Testis (tissue), 3 donors: Measurements from ENCODE around the gene VASH1. TPM values are rescaled to one million over a fixed set of nuclear protein-coding genes. Genes with fewer than 3 reads are reported as not detected.

Source experiments
- DNase-seq: peaks from one replicate; pipeline ENCODE4 v3.0.0-alpha.2; 2019
- H3K27ac ChIP-seq, 2 donors: fragments of 200-600 bp; sonication (generic); one replicate each; pipeline ENCODE4 v1.5.1; 2019
- H3K27me3 ChIP-seq: fragments of 200-600 bp; sonication (generic); one replicate; pipeline ENCODE4 v1.5.1; 2019
- H3K36me3 ChIP-seq: fragments of 200-600 bp; sonication (generic); one replicate; pipeline ENCODE4 v1.5.1; 2017; ENCODE audit warnings: low read depth; ENCODE audit errors: missing control alignments
- H3K4me1 ChIP-seq: fragments of 200-600 bp; sonication (generic); one replicate; pipeline ENCODE4 v1.5.1; 2019
- H3K4me3 ChIP-seq, 2 donors: fragments of 200-600 bp; sonication (generic); one replicate each; pipeline ENCODE4 v1.5.1; 2017 to 2019
- H3K9me3 ChIP-seq: fragments of 200-600 bp; sonication (generic); one replicate; pipeline ENCODE4 v1.5.1; 2017
- CTCF ChIP-seq, 3 experiments: fragments of 450-650 bp in 2 of 3; fragments of 200-600 bp in 1 of 3; sonication (generic) in 1 of 3; IDR thresholded peaks; one replicate each; pipeline ENCODE4 v1.5.1; 2016 to 2019; ENCODE audit warnings: antibody characterized with exemption in 3 of 3, mild to moderate bottlenecking in 2 of 3, moderate library complexity in 1 of 3
- POLR2A ChIP-seq: fragments of 450-650 bp; IDR thresholded peaks from one replicate; pipeline ENCODE4 v1.6.1; 2017; ENCODE audit warnings: antibody characterized with exemption, mild to moderate bottlenecking, moderate library complexity
- WGBS, 2 donors: methylation state at CpG; one replicate each; pipeline ENCODE4 v1.1.5; 2018; 5-methylcytosine and 5-hydroxymethylcytosine counted together
- intact Hi-C: fragments of 100-400 bp; cut with DNase I; formaldehyde crosslinking; loops from one replicate; pipeline ENCODE4 v1.15.1; 2023; ENCODE audit warnings: low total_unique reads
- polyA plus RNA-seq: library from polyadenylated mRNA; stranded (reverse); fragments of 350-450 nt; fragmentation: Illumina TruSeq; extraction: RNeasy Lipid Tissue Mini Kit (QIAGEN cat#74804); gene quantifications from one replicate; pipeline ENCODE4 v1.2.3, GENCODE V29; 2014; ENCODE audit warnings: low read depth, low replicate concordance; ENCODE audit not compliant: insufficient read depth
- total RNA-seq, 2 donors: library from RNA; depleted of rRNA; stranded (reverse); fragments of >200 nt; gene quantifications; one replicate each; pipeline ENCODE4 v1.2.3, GENCODE V29; 2016

The VASH1 gene
- total and polyA plus RNA-seq, 3 donors from 2014 or later: 26.6 to 32.0 (median 31.7) TPM

DNA sequence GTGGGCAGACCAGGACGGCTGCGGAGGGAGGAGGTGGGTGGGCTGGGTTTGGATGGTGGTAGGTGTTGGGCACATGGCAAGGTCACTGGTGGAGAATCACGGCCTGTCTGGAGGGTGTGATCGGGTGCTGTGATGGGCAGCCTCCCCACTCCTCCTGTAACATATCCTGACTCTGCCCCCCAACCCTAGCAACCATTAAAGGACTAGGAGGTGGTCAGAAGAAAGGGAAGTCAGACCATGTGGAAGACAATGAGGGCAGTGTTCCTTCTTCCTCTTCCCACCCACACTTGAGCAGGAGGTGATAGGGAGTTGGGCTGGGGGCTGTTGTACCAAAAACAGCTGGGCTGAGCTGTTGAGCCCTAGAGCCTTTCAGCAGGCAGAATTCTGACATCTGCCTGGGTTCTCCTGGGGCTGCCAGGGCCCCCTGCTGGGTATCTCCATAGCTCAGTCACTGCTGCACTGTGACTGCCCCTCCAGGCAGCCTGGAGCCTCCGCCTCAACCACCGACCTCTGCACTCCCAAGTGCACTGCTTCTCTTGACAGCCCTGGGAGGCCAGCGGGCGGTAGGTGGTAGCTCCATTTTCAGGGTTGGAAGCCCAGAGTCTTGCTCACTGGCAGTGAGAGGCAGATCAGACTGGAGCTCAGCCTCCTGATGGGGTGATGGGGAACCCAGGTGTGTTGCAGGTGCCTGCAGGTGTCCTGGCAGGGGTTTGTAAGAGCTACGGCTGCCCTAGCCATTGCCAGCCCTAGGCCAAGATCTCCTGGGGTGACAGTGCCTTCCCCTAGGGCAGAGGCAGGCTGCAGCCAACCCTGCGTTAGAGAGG, 15.4 kb downstream of the VASH1 start:
- H3K4me3 ChIP-seq: no peak overlapping the region
- TF ChIP-seq CTCF (IDR thresholded peaks at IDR 0.05): no peak
- no peak for TF ChIP-seq POLR2A
- DNase-seq: no peak
- 81 to 86% methylated on average over 4 to 10 of the region's 10 CpGs for WGBS, 2 donors
- peaks cover 39% of the 10 kb centered on the region for H3K4me1 ChIP-seq
- H3K9me3 ChIP-seq: no peaks in the 10 kb centered on the region
- H3K36me3 ChIP-seq: no peaks in the 10 kb centered on the region
- H3K27ac ChIP-seq: no peak overlapping the region
- no peaks in the 10 kb centered on the region for H3K27me3 ChIP-seq
- intact Hi-C loops: no loop called here

GRCh38 chr14:76777721-76778120, 16.5 kb downstream of the VASH1 start:
- no peak for TF ChIP-seq POLR2A
- 86 to 97% methylated on average over 9 of the region's 9 CpGs for WGBS, 2 donors
- Histone ChIP-seq H3K27me3 (no peaks in the 10 kb centered on the region), H3K36me3 (no peaks in the 10 kb centered on the region), H3K27ac (no peak overlapping the region), H3K4me1 (peaks cover 43% of the 10 kb centered on the region), H3K4me3 (no peak overlapping the region), H3K9me3 (no peaks in the 10 kb centered on the region)
- no peak for DNase-seq
- intact Hi-C loops: no loop called here

- TF ChIP-seq CTCF (IDR thresholded peaks at IDR 0.05): no peak
- no peak for TF ChIP-seq POLR2A
- intact Hi-C loops: no loop called here
- H3K27ac ChIP-seq: no peak overlapping the region
- DNase-seq: no peak
- peaks cover 33% of the 10 kb centered on the region for H3K4me1 ChIP-seq
- H3K4me3 ChIP-seq: no peak overlapping the region
- no peaks in the 10 kb centered on the region for H3K9me3 ChIP-seq
- no peaks in the 10 kb centered on the region for H3K36me3 ChIP-seq
- no peaks in the 10 kb centered on the region for H3K27me3 ChIP-seq
- 90 to 96% methylated on average over 16 of the region's 16 CpGs for WGBS, 2 donors
Measured at GRCh38 chr14:76778546-76779215, 17.4 kb downstream of the VASH1 start.

- H3K36me3 ChIP-seq: no peaks in the 10 kb centered on the region
- no peaks in the 10 kb centered on the region for H3K9me3 ChIP-seq
- no peak for DNase-seq
- TF ChIP-seq POLR2A (no peak), CTCF (IDR thresholded peaks at IDR 0.05) (no peak)
- H3K4me1 ChIP-seq: peaks cover 27% of the 10 kb centered on the region
- intact Hi-C loops: loop anchor here (5.0 kb wide), 1 partner anchor 67 kb away; no protein-coding TSS in a partner anchor
- no peaks in the 10 kb centered on the region for H3K27me3 ChIP-seq
- no peak overlapping the region for H3K4me3 ChIP-seq
- no peak overlapping the region for H3K27ac ChIP-seq
- 40 to 96% methylated on average over 1 to 7 of the region's 7 CpGs for WGBS, 2 donors
Measured at GRCh38 chr14:76779221-76780057, 18.2 kb downstream of the VASH1 start.

GRCh38 chr14:76780058-76780345, 18.7 kb downstream of the VASH1 start:
- Histone ChIP-seq H3K27me3 (no peaks in the 10 kb centered on the region), H3K36me3 (no peaks in the 10 kb centered on the region), H3K27ac (no peak overlapping the region), H3K4me1 (peaks cover 23% of the 10 kb centered on the region), H3K4me3 (no peak overlapping the region), H3K9me3 (no peaks in the 10 kb centered on the region)
- intact Hi-C loops: loop anchor here (5.0 kb wide), 1 partner anchor 68 kb away; no protein-coding TSS in a partner anchor
- WGBS, 2 donors: 86 to 98% methylated on average over 2 of the region's 2 CpGs
- no peak for DNase-seq
- TF ChIP-seq CTCF (IDR thresholded peaks at IDR 0.05) (no peak), POLR2A (no peak)
